ENCODE measurements around the gene FAR1.
A peak's percentile ranks its signal among the peaks of the same experiment; 100 is the strongest.
"Not testable (repeated sequence)": the region's sequence is repeated elsewhere in the genome, so short reads cannot be mapped to it uniquely, and the experiment has no call there.

FAR1 gene, protein sequence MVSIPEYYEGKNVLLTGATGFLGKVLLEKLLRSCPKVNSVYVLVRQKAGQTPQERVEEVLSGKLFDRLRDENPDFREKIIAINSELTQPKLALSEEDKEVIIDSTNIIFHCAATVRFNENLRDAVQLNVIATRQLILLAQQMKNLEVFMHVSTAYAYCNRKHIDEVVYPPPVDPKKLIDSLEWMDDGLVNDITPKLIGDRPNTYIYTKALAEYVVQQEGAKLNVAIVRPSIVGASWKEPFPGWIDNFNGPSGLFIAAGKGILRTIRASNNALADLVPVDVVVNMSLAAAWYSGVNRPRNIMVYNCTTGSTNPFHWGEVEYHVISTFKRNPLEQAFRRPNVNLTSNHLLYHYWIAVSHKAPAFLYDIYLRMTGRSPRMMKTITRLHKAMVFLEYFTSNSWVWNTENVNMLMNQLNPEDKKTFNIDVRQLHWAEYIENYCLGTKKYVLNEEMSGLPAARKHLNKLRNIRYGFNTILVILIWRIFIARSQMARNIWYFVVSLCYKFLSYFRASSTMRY

DNA sequence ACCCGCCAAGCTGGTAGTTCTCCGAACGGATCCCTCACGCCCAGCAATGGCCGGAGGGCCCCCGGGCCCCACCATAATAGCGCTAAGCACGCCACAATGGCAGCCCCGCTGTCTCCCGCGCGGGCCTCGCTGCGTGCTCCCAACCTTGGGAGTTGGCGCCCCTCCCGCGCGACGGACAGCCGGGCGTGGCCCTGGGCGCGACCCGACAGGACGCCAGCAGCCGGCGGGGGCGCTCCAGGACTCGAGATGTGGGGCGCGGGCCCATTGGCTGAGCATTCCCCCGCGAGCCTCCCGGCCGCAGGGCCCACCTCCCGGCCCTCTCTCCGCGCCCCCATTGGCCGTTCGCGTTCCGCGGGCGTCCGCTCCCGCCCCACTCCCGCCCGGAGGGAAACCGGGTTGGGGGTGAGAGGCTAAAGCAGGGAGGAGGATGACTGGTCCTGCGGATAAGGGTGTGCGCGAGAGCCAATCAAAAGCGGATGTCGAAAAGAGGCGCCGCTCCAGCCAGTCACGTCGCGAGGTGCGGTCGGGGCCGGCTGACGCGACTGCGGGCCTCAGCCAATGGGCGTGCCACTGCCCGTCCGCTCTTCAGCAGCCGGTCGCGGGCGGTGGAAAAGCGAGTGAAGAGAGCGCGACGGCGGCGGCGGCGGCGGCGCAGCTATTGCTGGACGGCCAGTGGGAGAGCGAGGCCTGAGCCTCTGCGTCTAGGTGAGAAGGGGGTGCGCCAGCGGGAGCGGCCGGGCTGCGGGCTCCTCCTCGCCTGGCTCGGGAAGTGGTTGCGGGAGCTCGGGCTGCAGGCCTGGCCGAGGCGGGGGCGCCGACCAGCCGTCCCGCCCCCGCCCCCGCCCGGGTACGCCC lies at the start of gene FAR1:
FAR1 (plus strand) TSS at position 567 of the 855 bp plus-strand sequence. CDS start 26,098 bp downstream, outside the sequence.
- FAIRE-seq, result peak; percentile 87

DNA sequence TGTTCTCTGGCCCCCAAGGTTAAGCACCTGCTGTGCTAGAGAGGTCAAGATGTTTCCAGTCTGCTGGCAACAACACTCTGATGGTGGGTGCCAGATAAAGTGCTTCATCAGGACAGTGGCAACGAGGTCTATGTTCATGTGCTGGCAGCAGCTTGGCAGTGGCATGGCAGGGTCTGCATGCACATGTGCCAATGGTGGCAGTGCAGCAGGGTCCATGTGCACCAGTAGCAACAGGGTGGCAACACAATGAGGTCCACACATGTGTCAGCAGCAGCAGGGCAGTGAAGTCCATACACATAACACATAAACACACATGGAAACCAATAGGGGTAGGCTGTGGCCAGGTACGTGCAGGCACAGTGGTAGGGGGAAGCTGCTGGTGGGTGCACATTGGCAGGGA lies 48.4 kb upstream of the FAR1 start:
- FAIRE-seq, result no peak

DNA sequence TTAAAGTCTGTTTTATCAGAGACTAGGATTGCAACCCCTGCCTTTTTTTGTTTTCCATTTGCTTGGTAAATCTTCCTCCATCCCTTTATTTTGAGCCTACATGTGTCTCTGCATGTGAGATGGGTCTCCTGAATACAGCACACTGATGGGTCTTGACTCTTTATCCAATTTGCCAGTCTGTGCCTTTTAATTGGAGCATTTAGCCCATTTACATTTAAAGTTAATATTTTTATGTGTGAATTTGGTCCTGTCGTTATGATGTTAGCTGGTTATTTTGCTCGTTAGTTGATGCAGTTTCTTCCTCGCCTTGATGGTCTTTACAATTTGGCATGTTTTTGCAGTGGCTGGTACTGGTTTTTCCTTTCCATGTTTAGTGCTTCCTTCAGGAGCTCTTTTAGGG lies 41.6 kb upstream of the FAR1 start:
- not testable (repeated sequence) for FAIRE-seq

DNA sequence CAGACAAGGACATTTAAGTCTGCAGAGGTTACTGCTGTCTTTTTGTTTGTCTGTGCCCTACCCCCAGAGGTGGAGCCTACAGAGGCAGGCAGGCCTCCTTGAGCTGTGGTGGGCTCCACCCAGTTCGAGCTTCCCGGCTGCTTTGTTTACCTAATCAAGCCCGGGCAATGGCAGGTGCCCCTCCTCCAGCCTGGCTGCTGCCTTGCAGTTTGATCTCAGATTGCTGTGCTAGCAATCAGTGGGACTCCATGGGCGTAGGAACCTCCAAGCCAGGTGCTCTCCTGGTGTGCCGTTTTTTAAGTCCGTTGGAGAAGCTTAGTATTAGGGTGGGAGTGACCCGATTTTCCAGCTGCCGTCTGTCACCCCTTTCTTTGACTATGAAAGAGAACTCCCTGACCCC lies 39.8 kb upstream of the FAR1 start:
- FAIRE-seq, result not testable (repeated sequence)

DNA sequence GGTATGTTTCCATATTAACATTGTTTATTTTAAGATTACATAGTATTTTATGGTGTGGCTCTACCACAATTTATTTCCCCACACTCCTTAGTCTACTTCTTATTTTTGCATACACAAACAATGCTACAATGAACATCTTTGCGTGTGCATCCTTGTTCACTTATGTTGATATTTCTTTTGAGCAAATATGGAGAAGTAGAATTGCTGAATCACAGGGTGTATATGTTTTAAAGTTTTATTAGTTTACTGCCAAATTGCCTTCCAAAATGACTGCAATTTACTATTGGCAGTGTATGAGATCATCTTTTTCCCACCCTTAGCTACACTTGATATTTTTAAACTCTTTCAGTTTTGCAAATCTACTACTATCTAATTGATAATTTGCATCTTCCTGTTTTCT lies 38.7 kb upstream of the FAR1 start:
- no peak for FAIRE-seq

DNA sequence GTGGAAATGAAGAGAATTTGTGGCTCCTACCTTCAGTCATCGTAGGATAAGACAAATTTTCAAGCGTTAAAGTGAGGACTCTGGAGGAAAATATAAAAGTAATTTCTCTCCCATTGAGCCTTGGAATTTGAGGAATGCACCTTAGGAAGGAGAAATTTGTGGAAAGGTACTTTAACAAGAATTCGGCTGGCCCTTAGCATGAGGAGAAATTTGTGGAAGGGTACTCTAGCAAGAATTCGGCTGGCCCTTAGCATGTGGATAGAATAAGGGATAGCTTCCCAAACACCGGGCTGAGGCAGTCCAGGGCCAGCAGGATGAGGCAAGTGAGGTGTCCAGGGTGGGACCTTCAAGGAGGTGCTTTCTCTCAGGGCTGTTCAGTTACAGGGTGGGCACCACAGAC lies 33.2 kb upstream of the FAR1 start:
- no peak for FAIRE-seq

DNA sequence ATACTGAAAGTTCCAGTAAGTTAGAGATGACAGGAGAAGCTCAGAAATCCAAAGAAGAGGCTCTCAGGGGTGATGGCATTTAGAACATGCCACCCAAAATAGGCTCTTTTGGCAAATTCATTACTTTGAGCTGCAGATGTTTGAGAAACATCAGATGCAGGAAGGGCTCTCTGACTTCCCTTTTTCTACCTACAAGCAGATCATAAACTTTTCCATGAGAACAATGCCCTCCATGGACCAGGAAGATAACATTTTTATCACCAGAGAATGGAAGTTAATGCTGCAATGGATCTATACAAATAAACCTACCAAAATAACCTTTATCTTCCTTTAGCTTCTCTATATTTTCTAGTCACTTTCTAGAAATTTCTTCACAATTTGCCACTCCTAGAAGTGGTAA lies 32.7 kb upstream of the FAR1 start:
- FAIRE-seq, result no peak

DNA sequence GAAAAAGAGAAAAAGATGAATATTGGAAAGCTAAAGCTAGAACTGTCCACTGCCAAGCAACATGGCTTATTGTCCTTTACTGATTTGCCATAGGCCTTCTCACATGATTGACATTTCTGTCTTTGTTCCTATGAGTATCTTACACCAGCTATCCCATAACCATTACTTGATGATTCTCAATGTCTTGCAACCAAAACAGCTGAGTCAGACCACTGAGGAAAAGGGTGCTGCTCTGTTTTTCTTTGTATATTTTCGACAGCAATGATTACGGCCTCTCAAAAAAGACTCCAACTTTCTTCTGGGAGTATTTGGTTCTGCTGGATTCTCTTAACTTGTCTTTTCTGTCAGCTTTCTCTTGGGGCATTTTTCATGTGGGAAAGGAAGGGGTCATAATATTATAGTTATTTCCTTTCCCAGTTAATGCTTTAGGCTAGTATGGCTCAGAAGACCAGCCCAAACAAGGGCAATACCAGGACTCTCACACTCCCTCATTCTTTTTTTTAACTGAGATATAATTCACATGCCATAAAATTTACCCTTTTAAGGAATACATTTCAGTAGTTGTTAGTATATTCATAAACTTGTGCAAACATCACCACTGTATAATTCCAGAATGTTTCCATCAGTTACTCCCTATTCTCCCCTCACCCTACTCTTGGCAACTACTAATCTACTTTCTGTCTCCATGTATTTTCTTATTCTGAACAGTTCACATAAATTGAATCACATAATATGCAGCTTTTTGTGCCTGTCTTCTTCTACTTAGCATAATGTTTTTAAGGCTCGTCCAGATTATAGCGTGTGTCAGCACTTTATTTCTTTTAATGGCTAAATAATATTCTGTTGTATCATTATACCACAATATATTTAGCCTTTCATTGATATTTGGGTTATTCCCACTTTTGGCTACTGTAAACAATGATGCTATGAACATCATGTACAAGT lies 31.1 kb upstream of the FAR1 start:
- no peak for FAIRE-seq

DNA sequence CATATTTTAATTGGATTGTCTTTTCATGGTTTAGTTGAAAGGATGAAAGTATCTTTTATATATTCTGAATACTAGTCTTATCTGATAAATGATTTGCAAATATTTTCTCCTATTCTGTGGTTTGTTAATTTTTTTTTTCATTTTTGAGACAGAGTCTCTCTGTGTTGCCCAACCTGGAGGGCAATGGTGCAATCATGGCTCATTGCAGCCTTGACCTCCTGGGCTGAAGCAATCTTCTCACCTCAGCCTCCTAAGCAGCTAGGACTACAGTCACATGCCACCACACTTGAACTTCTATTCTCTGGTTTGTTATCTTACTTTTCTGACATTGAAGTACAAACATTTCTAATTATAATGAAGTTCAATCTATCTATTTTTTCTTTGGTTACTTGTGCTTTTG lies 30.0 kb upstream of the FAR1 start:
- FAIRE-seq, result no peak

DNA sequence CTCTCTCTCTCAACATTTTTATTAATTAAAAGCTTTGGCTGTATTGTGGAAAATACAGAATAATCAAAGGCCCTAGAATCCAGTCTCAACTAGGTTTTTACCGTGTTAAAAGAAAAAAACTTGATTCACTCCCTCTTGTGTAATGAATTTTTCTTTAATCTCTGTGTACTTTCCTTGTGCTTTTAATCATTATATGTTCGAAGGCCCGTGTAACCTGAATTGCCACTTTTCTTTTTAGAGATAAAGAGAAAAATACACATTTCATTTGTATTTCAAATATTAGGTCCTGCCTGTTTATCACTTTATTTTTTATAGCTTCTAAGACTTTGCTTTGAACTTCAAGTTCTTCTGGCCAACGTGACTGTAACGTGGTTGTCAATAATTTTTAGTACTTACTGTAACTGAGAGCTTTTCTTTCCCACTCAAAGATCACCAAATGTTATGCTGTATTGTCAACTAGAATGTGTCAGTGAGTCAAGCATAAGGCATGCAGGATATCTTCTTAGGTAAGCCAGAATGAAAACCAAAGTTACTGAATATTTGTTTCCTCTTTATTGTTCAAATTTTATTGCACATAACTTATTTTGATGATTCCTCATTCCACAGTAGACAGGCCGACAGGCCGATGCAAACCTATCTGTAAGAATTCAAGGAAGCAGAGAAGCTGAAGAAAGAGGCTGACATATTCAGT lies 23.3 kb upstream of the FAR1 start:
- FAIRE-seq, result no peak

DNA sequence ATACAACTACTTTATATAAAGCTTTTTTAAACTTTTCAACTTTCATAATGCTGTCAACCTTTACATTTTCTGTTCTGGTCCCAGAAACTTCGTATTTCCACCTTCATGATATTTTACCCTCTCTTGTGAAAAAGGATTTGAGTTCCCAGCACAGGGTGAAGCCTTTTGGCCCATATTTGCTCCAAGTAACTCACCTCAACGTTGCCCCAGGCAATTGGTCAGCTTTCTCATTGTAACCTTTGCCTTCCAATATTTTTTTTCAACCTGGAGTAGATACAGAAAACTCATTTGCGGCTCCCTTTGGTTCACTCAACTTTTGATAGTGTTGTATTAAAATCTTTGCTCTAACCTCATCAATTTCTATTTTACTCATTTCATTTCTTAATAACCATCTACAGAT lies 21.1 kb upstream of the FAR1 start:
- FAIRE-seq, result no peak

DNA sequence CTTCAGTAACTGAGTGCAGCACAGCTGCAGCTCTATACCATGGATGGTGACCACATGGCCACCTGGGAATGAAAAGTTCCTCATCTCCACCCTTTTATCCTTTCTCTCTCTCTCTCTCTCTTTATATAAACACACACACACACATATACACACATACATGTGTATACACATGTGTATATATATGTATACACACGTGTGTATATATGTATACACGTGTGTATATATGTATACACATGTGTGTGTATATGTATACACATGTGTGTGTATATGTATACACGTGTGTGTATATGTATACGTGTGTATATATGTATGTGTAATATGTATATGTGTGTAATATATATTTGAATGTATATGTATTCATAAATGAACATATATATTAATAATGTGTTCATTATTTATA lies 18.8 kb upstream of the FAR1 start:
- no peak for FAIRE-seq

DNA sequence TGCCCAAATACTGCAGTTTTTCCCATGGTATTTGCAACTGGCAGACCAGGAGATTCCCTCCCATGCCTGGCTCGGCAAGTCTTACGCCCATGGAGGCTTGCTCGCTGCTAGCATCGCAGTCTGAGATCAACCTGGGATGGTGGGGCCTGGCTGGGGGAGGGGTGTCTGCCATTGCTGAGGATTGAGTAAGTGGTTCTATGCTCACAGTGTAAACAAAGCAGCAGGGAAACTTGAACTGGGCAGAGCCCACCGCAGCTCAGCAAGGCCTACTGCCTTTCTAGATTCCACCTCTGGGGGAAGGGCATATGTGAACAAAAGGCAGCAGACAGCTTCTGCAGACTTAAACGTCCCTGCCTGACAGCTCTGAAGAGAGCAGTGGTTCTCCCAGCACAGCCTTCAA lies 17.0 kb upstream of the FAR1 start:
- not testable (repeated sequence) for FAIRE-seq

DNA sequence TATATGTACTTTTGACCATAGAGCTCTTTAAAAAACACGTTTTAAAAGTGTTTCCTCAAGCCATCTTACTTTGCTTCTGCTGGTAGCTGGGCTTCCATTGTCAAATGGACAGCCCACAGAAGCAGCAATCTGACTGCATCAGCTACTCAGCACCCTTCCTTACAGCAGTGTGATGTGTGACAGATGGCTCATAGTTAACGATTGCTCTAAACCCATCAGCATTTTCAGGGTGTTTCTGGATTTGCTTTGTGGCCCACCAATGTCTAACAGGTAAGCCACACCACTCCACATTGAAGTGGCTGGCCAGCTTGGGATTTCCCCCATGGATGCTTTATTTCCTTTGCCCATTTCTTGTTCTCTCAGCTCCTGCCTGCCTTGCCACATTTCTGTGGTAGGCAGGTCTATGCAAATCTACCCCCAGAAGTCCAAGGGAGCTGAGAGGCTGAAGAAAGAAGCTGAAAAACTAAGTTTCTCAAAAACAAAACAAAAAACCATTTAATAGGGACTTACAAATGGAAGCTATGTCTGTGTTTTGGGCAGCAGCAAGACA lies 7.3 kb upstream of the FAR1 start:
- FAIRE-seq, result no peak

DNA sequence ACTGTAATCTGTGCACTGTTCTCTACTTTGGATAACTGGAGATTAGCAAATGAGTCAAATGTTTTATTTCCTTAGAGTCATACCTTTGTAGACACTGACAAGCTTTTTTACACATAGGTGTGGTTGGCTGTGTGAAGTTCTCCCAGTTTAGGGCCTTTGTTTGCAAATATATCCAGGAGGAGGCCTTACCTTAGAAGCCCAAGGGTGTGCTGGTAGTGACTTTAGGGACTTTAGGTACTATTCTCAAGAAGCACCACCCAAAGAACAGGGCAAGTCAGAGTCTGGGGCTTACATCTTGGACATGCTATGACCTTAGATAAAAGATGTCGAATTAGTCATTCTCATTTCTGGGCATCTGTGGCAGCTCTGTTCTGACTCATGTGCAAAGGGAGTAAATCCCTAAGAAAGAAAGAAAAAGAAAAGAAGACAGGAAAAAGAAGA lies 4.8 kb upstream of the FAR1 start:
- FAIRE-seq, result no peak

DNA sequence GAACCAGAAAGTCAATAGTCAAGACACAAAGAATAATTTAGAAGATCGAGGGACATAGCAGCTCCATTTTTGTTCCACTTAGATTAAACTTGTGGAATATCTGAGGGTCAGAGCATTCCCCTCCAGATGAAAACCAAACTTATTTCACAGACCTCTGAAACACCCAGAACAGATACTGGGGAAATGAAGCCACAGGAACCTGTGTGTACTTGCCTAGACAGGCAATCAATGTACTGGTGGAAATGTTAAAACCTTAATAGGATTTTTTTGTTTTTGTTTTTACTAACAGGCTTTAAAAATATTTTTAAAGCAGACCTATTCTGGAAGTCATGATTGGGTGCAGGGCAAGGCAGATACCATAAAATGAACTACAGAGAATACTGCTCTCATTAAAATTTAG lies 4.1 kb upstream of the FAR1 start:
- no peak for FAIRE-seq

DNA sequence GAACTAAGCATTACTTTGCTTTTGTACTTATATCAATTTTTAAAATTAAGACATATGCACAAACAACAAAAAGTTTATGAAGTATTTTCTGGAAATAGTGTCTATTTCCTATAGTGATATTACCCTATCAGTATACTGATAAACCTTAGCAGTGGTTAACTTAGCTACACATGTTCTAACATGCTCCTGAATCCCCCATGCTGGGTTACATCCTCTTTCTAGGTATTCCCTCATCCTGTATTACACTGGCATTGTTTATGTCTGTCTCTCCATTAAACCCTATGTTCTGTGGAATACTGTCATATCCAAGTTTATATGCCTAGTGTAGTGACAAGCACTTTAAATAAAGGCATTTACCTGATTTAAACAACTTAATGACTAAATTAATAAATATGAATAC lies 1.8 kb upstream of the FAR1 start:
- FAIRE-seq, result no peak

DNA sequence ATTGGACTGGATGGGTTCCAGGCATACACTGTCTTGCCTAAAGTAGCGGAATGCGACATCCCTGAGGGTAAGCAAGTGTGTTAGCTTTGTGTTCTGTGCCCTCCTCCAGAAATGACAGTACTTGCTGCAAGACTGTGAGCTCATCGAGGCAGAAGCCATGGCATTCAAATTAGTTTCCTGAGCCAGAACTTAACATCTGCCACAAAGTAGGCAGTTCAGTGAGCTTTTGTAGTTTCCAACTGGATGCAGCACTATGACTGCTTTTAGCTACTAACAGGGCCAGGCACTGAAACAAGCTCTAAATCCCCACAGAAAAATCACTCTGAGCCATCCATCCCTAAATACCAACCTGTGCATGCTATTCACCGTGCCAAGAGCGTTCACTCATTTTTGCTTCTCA lies 1.2 kb upstream of the FAR1 start:
- FAIRE-seq, result no peak

DNA sequence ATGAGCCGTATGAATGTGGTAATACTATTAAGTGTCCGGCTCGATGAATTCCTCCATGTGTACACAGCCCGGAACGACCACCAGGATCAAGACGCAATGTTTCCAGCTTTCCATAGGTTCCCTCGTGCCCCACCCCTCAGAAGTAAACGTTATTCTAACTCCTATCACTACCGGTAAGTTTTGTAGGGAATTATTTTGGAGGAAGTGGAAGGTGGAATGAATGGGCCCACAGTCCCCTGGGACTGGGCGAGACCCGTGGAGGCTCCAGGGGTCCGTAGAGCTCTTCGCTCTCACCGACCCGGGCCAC lies 720 bp upstream of the FAR1 start:
- no peak for FAIRE-seq

DNA sequence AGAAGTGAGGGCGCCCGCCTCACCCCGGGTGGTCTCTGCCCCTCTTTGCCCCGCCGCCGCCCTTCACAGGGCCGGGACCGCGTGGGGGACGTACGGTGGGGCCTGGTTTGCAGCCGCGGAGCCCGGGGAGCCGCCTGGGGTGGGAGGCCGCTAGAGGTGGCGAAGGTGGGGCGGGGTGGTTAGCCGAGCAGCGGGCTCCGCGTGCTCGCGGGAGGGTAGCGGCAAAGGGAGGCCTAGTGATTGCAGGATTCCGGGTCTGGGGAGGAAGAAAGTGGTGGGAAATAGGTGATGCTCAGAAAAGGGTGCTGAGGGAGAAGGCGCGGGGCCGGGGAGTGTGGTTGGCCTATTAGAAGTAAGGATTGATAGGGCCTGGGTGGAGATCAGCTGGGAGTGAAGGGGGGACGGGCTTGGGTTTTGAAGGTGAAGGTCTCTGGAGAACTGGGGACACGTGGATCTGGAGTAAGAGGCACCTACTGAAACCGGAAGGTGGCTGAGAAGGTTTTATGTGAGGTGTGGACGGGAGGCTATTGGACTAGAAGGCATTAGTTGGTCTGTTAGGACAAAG lies 571 bp downstream of the FAR1 start:
- no peak for FAIRE-seq

Data from endometrium (tissue), 2 donors.